Endodermal cell (in vitro differentiated cells): Measurements from ENCODE around the gene DCTPP1. TPM values are rescaled to one million over a fixed set of nuclear protein-coding genes. Genes with fewer than 3 reads are reported as not detected.
A peak's percentile ranks its signal among the peaks of the same experiment; 100 is the strongest.
"Not testable (repeated sequence)": the region's sequence is repeated elsewhere in the genome, so short reads cannot be mapped to it uniquely, and the experiment has no call there.

Experiments used
- DNase-seq: peaks from one replicate; pipeline ENCODE4 v3.0.0-alpha.2; 2017
- H3K27ac ChIP-seq: 2 replicates; pipeline ENCODE4 v1.5.1; 2013; ENCODE audit warnings: mild to moderate bottlenecking, low read depth, low read length, moderate library complexity
- H3K27me3 ChIP-seq: 2 replicates; pipeline ENCODE4 v1.6.1; 2013; ENCODE audit warnings: mild to moderate bottlenecking, low read length, moderate library complexity; ENCODE audit not compliant: insufficient read depth, control insufficient read depth, poor library complexity, severe bottlenecking
- H3K36me3 ChIP-seq: 2 replicates; pipeline ENCODE4 v1.7.0; 2013; ENCODE audit warnings: mild to moderate bottlenecking, low read length, moderate library complexity; ENCODE audit not compliant: control insufficient read depth, insufficient read depth
- H3K4me1 ChIP-seq: one replicate; pipeline ENCODE4 v1.7.0; 2013; ENCODE audit warnings: low read length; ENCODE audit not compliant: control insufficient read depth, insufficient read depth
- H3K4me3 ChIP-seq: 2 replicates; pipeline ENCODE4 v1.5.1; 2013; ENCODE audit warnings: mild to moderate bottlenecking, low read length, moderate library complexity
- H3K9ac ChIP-seq: 2 replicates; pipeline ENCODE4 v1.6.1; 2013; ENCODE audit warnings: mild to moderate bottlenecking, low read length, moderate library complexity; ENCODE audit not compliant: poor library complexity, severe bottlenecking; ENCODE audit errors: extremely low read depth
- H3K9me3 ChIP-seq: 2 replicates; pipeline ENCODE4 v1.6.1; 2013; ENCODE audit warnings: mild to moderate bottlenecking, low read length, moderate library complexity; ENCODE audit not compliant: control insufficient read depth
- H3K27ac Mint-ChIP-seq: 2 replicates; pipeline ENCODE4 v1.8.0; 2020; ENCODE audit warnings: mixed read lengths
- H3K27me3 Mint-ChIP-seq: 2 replicates; pipeline ENCODE4 v1.8.0; 2021; ENCODE audit warnings: mild to moderate bottlenecking, mixed read lengths; ENCODE audit not compliant: insufficient read depth
- H3K36me3 Mint-ChIP-seq: 2 replicates; pipeline ENCODE4 v1.8.0; 2020; ENCODE audit warnings: low read depth, mixed read lengths
- H3K4me1 Mint-ChIP-seq: 2 replicates; pipeline ENCODE4 v1.8.0; 2020; ENCODE audit warnings: mixed read lengths
- H3K4me3 Mint-ChIP-seq: 2 replicates; pipeline ENCODE4 v1.8.0; 2020; ENCODE audit warnings: mild to moderate bottlenecking, moderate library complexity, mixed read lengths
- H3K9me3 Mint-ChIP-seq: 2 replicates; pipeline ENCODE4 v1.8.0; 2020; ENCODE audit warnings: mild to moderate bottlenecking, mixed read lengths
- CTCF ChIP-seq: fragments of 200-600 bp; sonication (generic); conservative IDR thresholded peaks from 2 replicates; pipeline ENCODE4 v1.5.0; 2021; ENCODE audit warnings: antibody characterized with exemption, mild to moderate bottlenecking
- WGBS, 2 experiments: methylation state at CpG; one replicate each; pipeline versions ENCODE4 v1.1.5 to v1.1.7; 2013; ENCODE audit warnings: missing lambda C conversion rate in 2 of 2, mixed read lengths in 1 of 2; ENCODE audit not compliant: insufficient coverage in 1 of 2, insufficient read length in 1 of 2; 5-methylcytosine and 5-hydroxymethylcytosine counted together
- long read RNA-seq, 4 experiments: library from polyadenylated mRNA in 2 of 4; library from RNA in 1 of 4; library from capped mRNA in 1 of 4; stranded (forward) in 3 of 4; unstranded in 1 of 4; transcript quantifications; one replicate each; pipeline ENCODE4 v2.0.0, GENCODE V29; 2020 to 2021; ENCODE audit warnings: inconsistent platforms in 1 of 4
- polyA plus RNA-seq, 2 experiments: library from polyadenylated mRNA; stranded (reverse); fragments of 50-300 nt; gene quantifications; one replicate each; pipeline ENCODE4 v1.2.3, GENCODE V29; 2013
- total RNA-seq, 2 donors: library from RNA; stranded (reverse); fragmentation: NEBNext Ultra II Directional in 1 of 2; extraction: Animal tissue kit (Norgen Biotek cat#: 25700) in 1 of 2; gene quantifications; 2 replicates in 1 of 2; 3 replicates in 1 of 2; pipeline ENCODE4 v1.2.1, GENCODE V29; 2021

DCTPP1 gene
- total RNA-seq = 10 to 100 TPM; 54.8 to 61.9 TPM
- 55.9 TPM for polyA plus RNA-seq (2013, experiment 1 of 2)
- 53.5 TPM for polyA plus RNA-seq (2013, experiment 2 of 2)
- long read RNA-seq, experiment 1, transcript DCTPP1-201 (3 exons, 1,222 nt) = major isoform, 40 of 47 reads
- long read RNA-seq, experiment 1, partial matches to known transcripts = 0 of 47 reads
- long read RNA-seq, experiment 1, other reads (novel, unspliced or antisense) = 6 of 47 reads
- long read RNA-seq, experiment 2, transcript DCTPP1-201 (3 exons, 1,222 nt) = major isoform, 96 of 99 reads
- long read RNA-seq, experiment 2, partial matches to known transcripts = 1 of 99 reads
- long read RNA-seq, experiment 2, other reads (novel, unspliced or antisense) = 1 of 99 reads
- long read RNA-seq, experiment 3, transcript DCTPP1-201 (3 exons, 1,222 nt) = major isoform, 164 of 167 reads
- long read RNA-seq, experiment 3, partial matches to known transcripts = 0 of 167 reads
- long read RNA-seq, experiment 3, other reads (novel, unspliced or antisense) = 3 of 167 reads
- long read RNA-seq, experiment 4, transcript DCTPP1-201 (3 exons, 1,222 nt) = major isoform, 213 of 220 reads
- long read RNA-seq, experiment 4, partial matches to known transcripts = 0 of 220 reads
- long read RNA-seq, experiment 4, other reads (novel, unspliced or antisense) = 7 of 220 reads

DNA sequence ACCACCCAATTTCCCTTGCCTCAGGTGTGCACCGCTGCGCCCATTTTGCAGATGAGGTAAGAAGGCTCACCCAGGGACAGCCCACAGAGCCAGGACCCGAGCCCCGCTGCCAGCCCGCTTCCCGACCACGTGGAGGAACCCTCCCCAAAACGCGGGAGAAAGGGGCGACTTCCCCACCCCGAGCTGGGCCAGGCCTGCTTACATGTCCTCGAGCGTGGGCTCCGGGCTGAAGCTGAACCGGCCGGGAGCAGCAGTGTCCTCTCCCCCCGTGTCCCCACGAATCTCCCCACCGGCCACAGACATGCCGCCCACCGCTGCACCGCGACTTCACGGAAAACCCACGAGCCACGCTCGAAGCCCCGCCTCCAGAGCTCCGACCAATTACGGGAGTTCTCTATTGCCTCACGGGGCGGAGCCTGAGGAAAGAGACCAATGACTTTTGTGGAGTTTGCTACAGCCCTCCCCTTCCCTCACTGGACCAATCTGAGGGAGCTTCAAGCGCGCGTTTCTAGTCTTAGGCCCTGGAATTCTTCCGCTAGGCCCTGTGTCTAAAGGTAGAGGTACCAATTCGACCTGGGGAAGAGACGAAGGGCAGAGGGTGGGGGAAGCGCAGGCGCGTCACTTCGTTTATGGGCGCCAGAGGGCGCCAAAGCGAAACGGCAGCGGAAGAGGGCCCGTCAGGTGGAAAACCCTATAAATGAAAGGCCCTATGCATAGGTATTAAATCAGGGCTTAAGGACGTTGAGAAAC is at the start of gene DCTPP1:
DCTPP1 (minus strand) TSS at position 353 of the 750 bp plus-strand sequence; CDS start at position 303, 50 bp downstream.
- Histone ChIP-seq H3K9ac (peak within 1 kb of the TSS; percentile 31), H3K4me3 (peak within 1 kb of the TSS; percentile 91), H3K9me3 (no peaks in the 10 kb centered on the region), H3K27me3 (no peaks in the 10 kb centered on the region), H3K36me3 (peaks cover 20% of the 10 kb centered on the region), H3K27ac (no peak within 1 kb of the TSS), H3K4me1 (no peaks in the 10 kb centered on the region)
- peak; percentile 93 for TF ChIP-seq CTCF
- Mint-ChIP-seq H3K36me3 (peaks cover 29% of the 10 kb centered on the region), H3K4me3 (no peak within 1 kb of the TSS), H3K27ac (no peak within 1 kb of the TSS), H3K9me3 (no peaks in the 10 kb centered on the region), H3K27me3 (peaks cover 29% of the 10 kb centered on the region), H3K4me1 (peaks cover 8% of the 10 kb centered on the region)
- DNase-seq = peak; percentile 97
- 0 to 1% methylated on average over 13 to 49 of the region's 49 CpGs for WGBS, 2 experiments

GRCh38 chr16:30478766-30479478 is 49.1 kb upstream of the DCTPP1 start:
- Mint-ChIP-seq H3K4me1 (no peaks in the 10 kb centered on the region), H3K4me3 (no peak overlapping the region), H3K27ac (no peak overlapping the region), H3K36me3 (no peaks in the 10 kb centered on the region), H3K9me3 (no peaks in the 10 kb centered on the region), H3K27me3 (peaks cover 20% of the 10 kb centered on the region)
- no peak for TF ChIP-seq CTCF
- Histone ChIP-seq H3K9me3 (no peaks in the 10 kb centered on the region), H3K27me3 (no peaks in the 10 kb centered on the region), H3K36me3 (no peaks in the 10 kb centered on the region), H3K4me3 (no peak overlapping the region), H3K4me1 (no peaks in the 10 kb centered on the region), H3K9ac (no peak overlapping the region), H3K27ac (no peak overlapping the region)
- no peak for DNase-seq
- WGBS, 2 experiments = 91 to 95% methylated on average over 12 of the region's 12 CpGs

DNA sequence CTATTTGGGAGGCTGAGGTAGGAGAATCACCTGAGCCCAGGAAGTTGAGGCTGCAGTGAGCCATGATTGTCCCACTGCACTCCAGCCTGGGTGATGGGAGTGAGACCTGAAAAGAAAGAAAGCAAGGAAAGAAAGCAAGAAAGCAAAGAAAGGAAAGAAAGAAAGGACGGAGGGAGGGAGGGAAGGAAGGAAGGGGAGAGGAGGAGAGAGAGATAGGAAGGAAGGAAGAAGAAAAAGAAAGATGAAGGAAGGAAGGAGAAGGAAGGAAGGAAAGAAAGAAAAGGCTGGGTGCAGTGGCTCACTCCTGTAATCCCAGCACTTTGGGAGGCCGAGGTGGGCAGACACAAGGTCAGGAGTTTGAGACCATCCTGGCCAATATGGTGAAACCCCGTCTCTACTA is 47.9 kb upstream of the DCTPP1 start:
- H3K27me3 ChIP-seq, H3K36me3 ChIP-seq, H3K4me3 ChIP-seq, H3K27ac Mint-ChIP-seq, H3K36me3 Mint-ChIP-seq, H3K9ac ChIP-seq, DNase-seq, H3K4me3 Mint-ChIP-seq, H3K9me3 ChIP-seq, H3K27ac ChIP-seq, H3K4me1 ChIP-seq, H3K4me1 Mint-ChIP-seq, H3K9me3 Mint-ChIP-seq: not testable (repeated sequence)
- WGBS, 2 experiments = 91 to 93% methylated on average over 3 of the region's 3 CpGs
- peaks cover 22% of the 10 kb centered on the region for H3K27me3 Mint-ChIP-seq
